HCT116 (cell line): ENCODE results near the gene MBD6.

ENCODE experiments used
- CTCF ChIP-seq, 3 experiments: fragments of 200-600 bp in 1 of 3; sonication (generic) in 1 of 3; IDR thresholded peaks in 2 of 3; conservative IDR thresholded peaks in 1 of 3; 2 replicates each; pipeline ENCODE4 v1.5.1; 2012 to 2017; ENCODE audit warnings: low read depth in 2 of 3, low read length in 2 of 3, antibody characterized with exemption in 1 of 3, borderline replicate concordance in 1 of 3, control low read depth in 1 of 3, mild to moderate bottlenecking in 1 of 3, mixed read lengths in 1 of 3, mixed run types in 1 of 3, moderate library complexity in 1 of 3; ENCODE audit not compliant: insufficient read depth in 1 of 3
- EZH2 ChIP-seq: fragments of 200-600 bp; sonication (generic); IDR thresholded peaks from 2 replicates; pipeline ENCODE4 v1.6.1; 2017; ENCODE audit warnings: antibody characterized with exemption, mixed run types
- EZH2phosphoT487 ChIP-seq: fragments of 200-600 bp; IDR thresholded peaks from 2 replicates; pipeline ENCODE4 v1.6.1; 2018; ENCODE audit warnings: antibody characterized with exemption, borderline replicate concordance
- SP1 ChIP-seq: IDR thresholded peaks from 2 replicates; pipeline ENCODE4 v1.6.1; 2012; ENCODE audit warnings: low read depth
- TF ChIP-seq, protein P1 (sequence below): IDR thresholded peaks from 2 replicates; pipeline ENCODE4 v1.6.1; 2012
- TF ChIP-seq, protein P2 (sequence below): IDR thresholded peaks from 2 replicates; pipeline ENCODE4 v1.6.1; 2012; ENCODE audit warnings: low read depth
- TF ChIP-seq, protein P3 (sequence below): IDR thresholded peaks from 2 replicates; pipeline ENCODE4 v1.6.1; 2012

- TF ChIP-seq SP1: no peak
- TF ChIP-seq, protein P1, sequence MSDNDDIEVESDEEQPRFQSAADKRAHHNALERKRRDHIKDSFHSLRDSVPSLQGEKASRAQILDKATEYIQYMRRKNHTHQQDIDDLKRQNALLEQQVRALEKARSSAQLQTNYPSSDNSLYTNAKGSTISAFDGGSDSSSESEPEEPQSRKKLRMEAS: no peak
- TF ChIP-seq, protein P2, sequence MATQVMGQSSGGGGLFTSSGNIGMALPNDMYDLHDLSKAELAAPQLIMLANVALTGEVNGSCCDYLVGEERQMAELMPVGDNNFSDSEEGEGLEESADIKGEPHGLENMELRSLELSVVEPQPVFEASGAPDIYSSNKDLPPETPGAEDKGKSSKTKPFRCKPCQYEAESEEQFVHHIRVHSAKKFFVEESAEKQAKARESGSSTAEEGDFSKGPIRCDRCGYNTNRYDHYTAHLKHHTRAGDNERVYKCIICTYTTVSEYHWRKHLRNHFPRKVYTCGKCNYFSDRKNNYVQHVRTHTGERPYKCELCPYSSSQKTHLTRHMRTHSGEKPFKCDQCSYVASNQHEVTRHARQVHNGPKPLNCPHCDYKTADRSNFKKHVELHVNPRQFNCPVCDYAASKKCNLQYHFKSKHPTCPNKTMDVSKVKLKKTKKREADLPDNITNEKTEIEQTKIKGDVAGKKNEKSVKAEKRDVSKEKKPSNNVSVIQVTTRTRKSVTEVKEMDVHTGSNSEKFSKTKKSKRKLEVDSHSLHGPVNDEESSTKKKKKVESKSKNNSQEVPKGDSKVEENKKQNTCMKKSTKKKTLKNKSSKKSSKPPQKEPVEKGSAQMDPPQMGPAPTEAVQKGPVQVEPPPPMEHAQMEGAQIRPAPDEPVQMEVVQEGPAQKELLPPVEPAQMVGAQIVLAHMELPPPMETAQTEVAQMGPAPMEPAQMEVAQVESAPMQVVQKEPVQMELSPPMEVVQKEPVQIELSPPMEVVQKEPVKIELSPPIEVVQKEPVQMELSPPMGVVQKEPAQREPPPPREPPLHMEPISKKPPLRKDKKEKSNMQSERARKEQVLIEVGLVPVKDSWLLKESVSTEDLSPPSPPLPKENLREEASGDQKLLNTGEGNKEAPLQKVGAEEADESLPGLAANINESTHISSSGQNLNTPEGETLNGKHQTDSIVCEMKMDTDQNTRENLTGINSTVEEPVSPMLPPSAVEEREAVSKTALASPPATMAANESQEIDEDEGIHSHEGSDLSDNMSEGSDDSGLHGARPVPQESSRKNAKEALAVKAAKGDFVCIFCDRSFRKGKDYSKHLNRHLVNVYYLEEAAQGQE: no peak
- TF ChIP-seq EZH2phosphoT487: no peak
- TF ChIP-seq CTCF (IDR thresholded peaks at IDR 0.05 in 2 of 3, conservative IDR thresholded peaks at IDR 0.05 in 1 of 3; ENCODE audit: borderline replicate concordance in 1 of 3, insufficient read depth in 1 of 3, low read depth in 2 of 3, low read length in 2 of 3): no peak
- TF ChIP-seq, protein P3, sequence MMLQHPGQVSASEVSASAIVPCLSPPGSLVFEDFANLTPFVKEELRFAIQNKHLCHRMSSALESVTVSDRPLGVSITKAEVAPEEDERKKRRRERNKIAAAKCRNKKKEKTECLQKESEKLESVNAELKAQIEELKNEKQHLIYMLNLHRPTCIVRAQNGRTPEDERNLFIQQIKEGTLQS: no peak
- no peak for TF ChIP-seq EZH2
These were observed 41.0 kb upstream of the MBD6 start for GRCh38 chr12:57481671-57482070.
